ENCODE data around the gene PTPRO. TPM values are rescaled to one million over a fixed set of nuclear protein-coding genes. Genes with fewer than 3 reads are reported as not detected.

The PTPRO gene
- total RNA-seq, 2 donors from 2014 or later, result 1.3 to 2.6 TPM

GRCh38 chr12:15278816-15279658, 43.3 kb upstream of the PTPRO start:
- TF ChIP-seq POLR2A (IDR thresholded peaks at IDR 0.05), result no peak
- peak in 3 of 7 experiments; percentile 5 to 20 (median 18) for TF ChIP-seq CTCF (IDR thresholded peaks at IDR 0.05)
- ATAC-seq (peak; percentile 78), DNase-seq (peak; percentile 52 to 70 (median 70))
- no peaks in the 10 kb centered on the region for H3K9me3 ChIP-seq
- H3K36me3 ChIP-seq (replicated peaks in 1 of 2; ENCODE audit: insufficient read depth in 1 of 2, low read depth in 2 of 2), result no peaks in the 10 kb centered on the region
- intact Hi-C loops (cut with DNase I), result loop anchor here (10.0 kb wide), 1 partner anchor 576 kb away; no protein-coding TSS in a partner anchor
- peaks cover 13% of the 10 kb centered on the region for H3K4me1 ChIP-seq
- H3K27me3 ChIP-seq, result no peaks in the 10 kb centered on the region
- WGBS, 2 donors, result 25% methylated on average over 10 of the region's 10 CpGs
- peak overlapping the region; percentile 26 to 80 (median 58) for H3K27ac ChIP-seq
- no peak overlapping the region for H3K4me3 ChIP-seq

GRCh38 chr12:15280930-15281329, 41.4 kb upstream of the PTPRO start:
- ATAC-seq, result no peak
- no peaks in the 10 kb centered on the region for H3K36me3 ChIP-seq (replicated peaks in 1 of 2; ENCODE audit: insufficient read depth in 1 of 2, low read depth in 2 of 2)
- H3K9me3 ChIP-seq, result no peaks in the 10 kb centered on the region
- 79% methylated on average over 2 of the region's 2 CpGs for WGBS, 2 donors
- DNase-seq, result no peak
- H3K27ac ChIP-seq, result no peak overlapping the region
- H3K27me3 ChIP-seq, result no peaks in the 10 kb centered on the region
- intact Hi-C loops (cut with DNase I), result no loop called here
- peaks cover 6% of the 10 kb centered on the region for H3K4me1 ChIP-seq
- TF ChIP-seq CTCF (IDR thresholded peaks at IDR 0.05), result no peak
- no peak for TF ChIP-seq POLR2A (IDR thresholded peaks at IDR 0.05)
- no peak overlapping the region for H3K4me3 ChIP-seq

GRCh38 chr12:15289192-15289591, 33.1 kb upstream of the PTPRO start:
- DNase-seq, result no peak
- no peaks in the 10 kb centered on the region for H3K27me3 ChIP-seq
- H3K36me3 ChIP-seq (replicated peaks in 1 of 2; ENCODE audit: insufficient read depth in 1 of 2, low read depth in 2 of 2), result no peaks in the 10 kb centered on the region
- no peak overlapping the region for H3K4me3 ChIP-seq
- 31 to 33% methylated on average over 1 of the region's 1 CpG for WGBS, 2 donors
- no peaks in the 10 kb centered on the region for H3K4me1 ChIP-seq
- TF ChIP-seq POLR2A (IDR thresholded peaks at IDR 0.05) (no peak), CTCF (IDR thresholded peaks at IDR 0.05) (no peak)
- intact Hi-C loops (cut with DNase I), result no loop called here
- no peaks in the 10 kb centered on the region for H3K9me3 ChIP-seq
- no peak overlapping the region for H3K27ac ChIP-seq
- no peak for ATAC-seq

GRCh38 chr12:15293731-15294130, 28.6 kb upstream of the PTPRO start:
- no peak for TF ChIP-seq POLR2A (IDR thresholded peaks at IDR 0.05)
- no peak for TF ChIP-seq CTCF (IDR thresholded peaks at IDR 0.05)
- intact Hi-C loops (cut with DNase I), result no loop called here
- H3K36me3 ChIP-seq (replicated peaks in 1 of 2; ENCODE audit: insufficient read depth in 1 of 2, low read depth in 2 of 2), result no peaks in the 10 kb centered on the region
- no peak overlapping the region for H3K27ac ChIP-seq
- 73 to 77% methylated on average over 3 of the region's 3 CpGs for WGBS, 2 donors
- DNase-seq (no peak), ATAC-seq (no peak)
- H3K4me3 ChIP-seq, result no peak overlapping the region
- H3K4me1 ChIP-seq, result no peaks in the 10 kb centered on the region
- H3K27me3 ChIP-seq, result no peaks in the 10 kb centered on the region
- no peaks in the 10 kb centered on the region for H3K9me3 ChIP-seq

- intact Hi-C loops (cut with DNase I), result no loop called here
- no peak for TF ChIP-seq CTCF (IDR thresholded peaks at IDR 0.05)
- no peak for TF ChIP-seq POLR2A (IDR thresholded peaks at IDR 0.05)
- Histone ChIP-seq H3K4me1 (no peaks in the 10 kb centered on the region), H3K4me3 (no peak overlapping the region), H3K27ac (no peak overlapping the region), H3K9me3 (peaks cover 0 to 9% (median 0%) of the 10 kb centered on the region in 3 donors), H3K36me3 (replicated peaks in 1 of 2; ENCODE audit: insufficient read depth in 1 of 2, low read depth in 2 of 2) (no peaks in the 10 kb centered on the region), H3K27me3 (no peaks in the 10 kb centered on the region)
- WGBS, 2 donors, result 79 to 90% methylated on average over 2 of the region's 2 CpGs
- no peak for ATAC-seq
- no peak for DNase-seq
Measured at GRCh38 chr12:15299947-15300346, 22.4 kb upstream of the PTPRO start.

Data from body of pancreas (tissue), 4 donors.